Kidney epithelial cell (primary cell): ENCODE data around the gene ZNF280B. TPM values are rescaled to one million over a fixed set of nuclear protein-coding genes. Genes with fewer than 3 reads are reported as not detected.

Experiments used
- DNase-seq: peaks from one replicate; pipeline ENCODE4 v3.0.0-alpha.2; 2010; ENCODE audit warnings: low read depth
- H3K27me3 ChIP-seq: 2 replicates; pipeline ENCODE4 v1.6.0; 2011; ENCODE audit warnings: low read length; ENCODE audit not compliant: control insufficient read depth, insufficient read depth
- H3K36me3 ChIP-seq: 2 replicates; pipeline ENCODE4 v1.5.1; 2011; ENCODE audit warnings: low read length; ENCODE audit not compliant: control insufficient read depth, insufficient read depth
- H3K4me3 ChIP-seq: 2 replicates; pipeline ENCODE4 v1.5.1; 2011; ENCODE audit warnings: low read depth, mild to moderate bottlenecking, control low read depth, low read length
- CTCF ChIP-seq: IDR thresholded peaks from 2 replicates; pipeline ENCODE4 v1.5.1; 2011; ENCODE audit warnings: mild to moderate bottlenecking, moderate library complexity, low read length, control low read depth, inconsistent platforms; ENCODE audit not compliant: insufficient read depth, poor library complexity, severe bottlenecking
- total RNA-seq: library from RNA; depleted of rRNA; stranded (reverse); fragments of >200 nt; gene quantifications from 2 replicates; pipeline ENCODE4 v1.2.3, GENCODE V29; 2015

The ZNF280B gene
- total RNA-seq, 1 donor from 2014 or later: 4.0 TPM

- no peak overlapping the region for H3K4me3 ChIP-seq
- H3K27me3 ChIP-seq: no peaks in the 10 kb centered on the region
- peak; percentile 58 for TF ChIP-seq CTCF
- no peaks in the 10 kb centered on the region for H3K36me3 ChIP-seq
- no peak for DNase-seq
These were observed 44.5 kb downstream of the ZNF280B start for GRCh38 chr22:22463855-22464540.

- no peak overlapping the region for H3K4me3 ChIP-seq
- DNase-seq: no peak
- TF ChIP-seq CTCF: peak; percentile 27
- no peaks in the 10 kb centered on the region for H3K36me3 ChIP-seq
- no peaks in the 10 kb centered on the region for H3K27me3 ChIP-seq
These were observed 45.6 kb downstream of the ZNF280B start for GRCh38 chr22:22462813-22463567.

GRCh38 chr22:22461583-22461982 lies 47.0 kb downstream of the ZNF280B start:
- H3K27me3 ChIP-seq: no peaks in the 10 kb centered on the region
- no peak overlapping the region for H3K4me3 ChIP-seq
- TF ChIP-seq CTCF: no peak
- H3K36me3 ChIP-seq: no peaks in the 10 kb centered on the region
- DNase-seq: no peak

GRCh38 chr22:22461111-22461510 lies 47.4 kb downstream of the ZNF280B start:
- no peak for TF ChIP-seq CTCF
- Histone ChIP-seq H3K4me3 (no peak overlapping the region), H3K36me3 (no peaks in the 10 kb centered on the region), H3K27me3 (no peaks in the 10 kb centered on the region)
- DNase-seq: no peak

GRCh38 chr22:22460635-22461034 lies 47.9 kb downstream of the ZNF280B start:
- Histone ChIP-seq H3K4me3 (no peak overlapping the region), H3K27me3 (no peaks in the 10 kb centered on the region), H3K36me3 (no peaks in the 10 kb centered on the region)
- peak; percentile 15 for TF ChIP-seq CTCF
- no peak for DNase-seq
